Measurements from ENCODE around the gene PRRG1.

Gene PRRG1

DNA sequence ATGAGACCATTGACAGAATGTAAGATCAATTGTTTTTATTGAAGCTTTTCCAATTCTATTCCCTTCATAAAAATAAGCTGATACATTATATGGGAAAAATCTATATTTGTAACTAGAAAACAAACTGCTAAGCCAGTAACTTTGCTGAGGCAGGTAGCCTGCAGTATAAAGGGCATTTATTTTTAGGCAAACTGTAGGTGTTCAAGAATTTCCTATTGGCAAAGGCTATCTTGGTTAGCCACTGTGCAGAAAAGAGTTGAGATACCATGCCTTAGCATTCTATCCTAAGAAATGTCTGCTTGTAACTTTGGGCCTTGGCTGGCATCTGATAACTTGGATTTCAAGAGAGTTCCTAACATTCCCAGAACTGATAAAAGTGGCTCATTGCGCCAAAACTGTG, 18.5 kb upstream of the PRRG1 start:
- TF ChIP-seq, protein P1, sequence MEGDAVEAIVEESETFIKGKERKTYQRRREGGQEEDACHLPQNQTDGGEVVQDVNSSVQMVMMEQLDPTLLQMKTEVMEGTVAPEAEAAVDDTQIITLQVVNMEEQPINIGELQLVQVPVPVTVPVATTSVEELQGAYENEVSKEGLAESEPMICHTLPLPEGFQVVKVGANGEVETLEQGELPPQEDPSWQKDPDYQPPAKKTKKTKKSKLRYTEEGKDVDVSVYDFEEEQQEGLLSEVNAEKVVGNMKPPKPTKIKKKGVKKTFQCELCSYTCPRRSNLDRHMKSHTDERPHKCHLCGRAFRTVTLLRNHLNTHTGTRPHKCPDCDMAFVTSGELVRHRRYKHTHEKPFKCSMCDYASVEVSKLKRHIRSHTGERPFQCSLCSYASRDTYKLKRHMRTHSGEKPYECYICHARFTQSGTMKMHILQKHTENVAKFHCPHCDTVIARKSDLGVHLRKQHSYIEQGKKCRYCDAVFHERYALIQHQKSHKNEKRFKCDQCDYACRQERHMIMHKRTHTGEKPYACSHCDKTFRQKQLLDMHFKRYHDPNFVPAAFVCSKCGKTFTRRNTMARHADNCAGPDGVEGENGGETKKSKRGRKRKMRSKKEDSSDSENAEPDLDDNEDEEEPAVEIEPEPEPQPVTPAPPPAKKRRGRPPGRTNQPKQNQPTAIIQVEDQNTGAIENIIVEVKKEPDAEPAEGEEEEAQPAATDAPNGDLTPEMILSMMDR (IDR thresholded peaks at IDR 0.05; ENCODE audit: low read depth, low read length): no peak
- no peak for DNase-seq (ENCODE audit: low read depth, low spot score)
- in situ Hi-C loops (cut with HindIII; ENCODE audit: low sequenced_read_pairs): no loop called here
- H3K4me3 ChIP-seq (ENCODE audit: low read depth, low read length): no peak overlapping the region

DNA sequence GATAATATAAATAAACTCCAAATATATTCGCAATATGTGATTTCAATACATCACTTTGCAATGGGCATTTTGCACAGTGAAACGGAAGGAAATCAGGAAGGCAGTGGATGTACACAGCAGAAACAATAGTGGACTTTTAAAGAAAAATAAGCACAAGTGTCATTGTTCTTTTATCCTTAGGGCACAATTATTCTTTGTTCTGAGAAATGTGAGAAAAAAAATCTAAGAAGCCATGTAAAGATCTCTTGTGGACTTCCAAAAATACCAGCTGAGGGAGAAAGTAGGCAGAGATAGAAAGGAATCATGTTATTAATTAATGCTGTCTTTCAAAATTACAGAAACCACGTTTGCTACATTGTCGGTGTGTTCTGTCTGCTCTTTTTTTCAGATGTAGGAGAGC, 17.6 kb upstream of the PRRG1 start:
- TF ChIP-seq, protein P1 (IDR thresholded peaks at IDR 0.05; ENCODE audit: low read depth, low read length): no peak

DNA sequence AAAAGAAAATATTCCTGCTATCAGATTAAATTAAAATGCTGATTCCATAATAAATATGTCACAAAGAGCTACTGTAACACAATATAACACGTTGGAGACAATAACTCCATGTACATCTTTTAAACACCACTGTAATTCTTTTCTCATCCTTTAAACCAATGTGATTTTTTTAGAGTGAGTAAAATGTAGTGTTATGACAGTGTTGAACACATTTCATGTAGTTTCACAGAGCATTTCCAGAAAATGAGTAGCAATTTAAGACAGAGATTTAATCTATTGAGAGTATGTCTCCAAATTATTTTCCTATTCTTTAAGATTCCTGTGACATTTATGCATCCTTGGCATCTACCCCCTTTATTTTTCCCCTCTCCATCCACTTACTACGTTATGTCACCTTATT, 17.1 kb upstream of the PRRG1 start:
- in situ Hi-C loops (cut with HindIII; ENCODE audit: low sequenced_read_pairs): no loop called here
- no peak overlapping the region for H3K4me3 ChIP-seq (ENCODE audit: low read depth, low read length)
- TF ChIP-seq, protein P1 (IDR thresholded peaks at IDR 0.05; ENCODE audit: low read depth, low read length): no peak
- DNase-seq (ENCODE audit: low read depth, low spot score): no peak

More for the DNA sequence above, 17.6 kb upstream of the PRRG1 start:
- in situ Hi-C loops (cut with HindIII; ENCODE audit: low sequenced_read_pairs): no loop called here
- H3K4me3 ChIP-seq (ENCODE audit: low read depth, low read length): no peak overlapping the region
- no peak for DNase-seq (ENCODE audit: low read depth, low spot score)

DNA sequence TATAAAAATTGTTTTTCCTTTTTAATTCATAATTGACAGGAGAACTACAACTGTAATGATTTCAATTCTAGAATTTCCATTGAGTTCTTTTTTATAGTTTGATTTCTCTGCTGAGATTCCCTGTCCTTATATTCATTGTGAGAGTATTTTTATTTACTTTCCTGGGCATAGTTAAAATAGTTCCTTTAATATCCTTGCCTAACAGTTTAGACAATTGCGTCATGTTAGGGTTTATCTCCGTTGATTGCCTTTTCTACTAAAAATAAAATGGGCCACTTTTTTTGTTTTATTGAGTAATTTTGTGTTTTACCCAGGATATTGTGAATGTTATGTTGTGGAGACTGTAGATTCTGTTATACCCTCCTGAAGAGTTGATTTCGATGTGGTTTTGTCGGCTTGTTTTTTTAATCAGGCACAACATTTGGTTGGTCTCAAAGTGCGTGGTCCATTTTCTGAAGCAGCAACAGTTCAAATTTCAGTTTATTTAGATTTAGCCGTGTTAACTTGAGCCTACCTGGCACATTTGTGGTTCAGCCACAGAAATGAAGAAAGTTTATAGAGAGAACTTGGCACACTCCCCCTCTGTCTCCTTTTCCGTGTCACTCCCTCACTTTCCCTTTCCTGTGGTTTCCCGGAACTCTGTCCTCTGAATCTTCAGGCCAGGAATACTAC, 16.0 kb upstream of the PRRG1 start:
- TF ChIP-seq, protein P1 (IDR thresholded peaks at IDR 0.05; ENCODE audit: low read depth, low read length): no peak
- in situ Hi-C loops (cut with HindIII; ENCODE audit: low sequenced_read_pairs): no loop called here
- H3K4me3 ChIP-seq (ENCODE audit: low read depth, low read length): no peak overlapping the region

DNA sequence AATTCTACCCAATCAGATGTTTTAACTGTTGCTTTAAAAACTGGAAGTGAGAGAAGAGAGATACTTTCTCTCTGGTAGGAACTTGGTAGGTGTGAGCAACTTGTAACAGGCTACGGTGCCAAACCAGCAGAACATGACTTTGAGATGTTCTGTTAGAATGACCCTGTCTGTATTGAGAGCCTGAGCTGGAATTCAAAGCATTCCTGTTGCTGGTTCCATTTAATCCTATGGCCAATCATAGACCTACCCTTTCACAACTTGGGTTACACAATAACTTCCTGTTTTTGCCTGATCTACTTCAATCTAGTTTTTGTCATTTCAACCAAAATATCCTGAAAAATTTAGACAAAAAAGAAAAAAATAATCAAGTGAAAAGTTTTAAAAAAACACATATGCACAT, 1.7 kb upstream of the PRRG1 start:
- TF ChIP-seq, protein P1 (IDR thresholded peaks at IDR 0.05; ENCODE audit: low read depth, low read length): no peak
- in situ Hi-C loops (cut with HindIII; ENCODE audit: low sequenced_read_pairs): no loop called here
- peak; percentile 15 for DNase-seq (ENCODE audit: low read depth, low spot score)
- H3K4me3 ChIP-seq (ENCODE audit: low read depth, low read length): no peak overlapping the region

More for the DNA sequence above, 16.0 kb upstream of the PRRG1 start:
- no peak for DNase-seq (ENCODE audit: low read depth, low spot score)

DNA sequence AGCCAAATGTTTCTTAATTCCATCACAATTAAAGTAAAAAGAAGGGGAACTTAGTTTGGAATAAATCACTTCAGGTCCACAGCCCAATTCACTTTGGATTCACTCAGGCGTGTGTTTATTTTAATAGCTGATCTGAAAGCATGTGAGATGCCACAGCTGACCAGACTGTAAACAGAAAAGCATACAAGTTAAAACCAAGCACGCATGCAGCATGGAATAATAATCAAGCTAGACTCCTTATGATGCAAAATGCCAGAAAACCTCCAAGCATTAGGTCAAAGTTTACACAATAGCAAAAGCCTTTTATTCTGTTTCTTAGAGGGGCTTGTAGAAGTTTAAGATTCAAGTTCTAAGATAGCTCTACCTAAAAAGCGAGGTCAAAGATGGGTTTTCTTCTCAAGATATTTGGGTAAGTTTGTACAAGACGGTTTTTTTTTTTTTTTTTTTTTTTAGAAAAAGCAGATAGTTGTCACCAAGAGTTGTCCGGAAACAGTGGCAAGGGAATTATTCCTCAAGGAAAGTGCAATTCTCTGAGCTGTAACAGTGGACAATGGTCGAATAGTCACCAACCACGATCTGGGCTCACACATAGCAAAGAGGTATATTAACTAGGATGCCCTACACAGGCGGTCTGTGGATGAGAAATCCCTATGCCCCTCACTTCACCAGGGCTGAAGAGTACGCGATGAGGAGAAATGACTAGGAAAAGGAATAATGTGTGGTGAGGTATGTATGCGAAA, 763 bp upstream of the PRRG1 start:
- peak overlapping the region; percentile 49 for H3K4me3 ChIP-seq (ENCODE audit: low read depth, low read length)
- in situ Hi-C loops (cut with HindIII; ENCODE audit: low sequenced_read_pairs): no loop called here
- DNase-seq (ENCODE audit: low read depth, low spot score): peak; percentile 14
- TF ChIP-seq, protein P1 (IDR thresholded peaks at IDR 0.05; ENCODE audit: low read depth, low read length): no peak
